Left ventricle myocardium inferior (tissue), 1 donor: ENCODE measurements around the gene ATP8B1. TPM values are rescaled to one million over a fixed set of nuclear protein-coding genes. Genes with fewer than 3 reads are reported as not detected.
"Not testable (repeated sequence)": the region's sequence is repeated elsewhere in the genome, so short reads cannot be mapped to it uniquely, and the experiment has no call there.

Experiments used
- DNase-seq: peaks from one replicate; pipeline ENCODE4 v3.0.0-alpha.2; 2020
- H3K27ac ChIP-seq: fragments of 200-600 bp; replicated peaks from 2 replicates; pipeline ENCODE4 v1.8.0; 2021
- H3K27me3 ChIP-seq: fragments of 200-600 bp; 2 replicates; pipeline ENCODE4 v1.8.0; 2021; ENCODE audit warnings: low read depth
- H3K36me3 ChIP-seq: fragments of 200-600 bp; 2 replicates; pipeline ENCODE4 v1.8.0; 2021
- H3K4me1 ChIP-seq: fragments of 200-600 bp; 2 replicates; pipeline ENCODE4 v1.8.0; 2021
- H3K4me3 ChIP-seq: fragments of 200-600 bp; 2 replicates; pipeline ENCODE4 v1.8.0; 2021; ENCODE audit warnings: mild to moderate bottlenecking, moderate library complexity
- H3K9me3 ChIP-seq: fragments of 200-600 bp; replicated peaks from 2 replicates; pipeline ENCODE4 v1.8.0; 2021
- CTCF ChIP-seq: fragments of 200-600 bp; IDR thresholded peaks from 2 replicates; pipeline ENCODE4 v1.8.0; 2021; ENCODE audit warnings: antibody characterized with exemption, mild to moderate bottlenecking, borderline replicate concordance
- intact Hi-C: fragments of 100-400 bp; cut with micrococcal nuclease; formaldehyde crosslinking; loops from one replicate; pipeline ENCODE4 v1.11.0; 2022
- total RNA-seq: library from RNA; stranded (reverse); fragmentation: NEBNext Ultra II Directional; extraction: Animal tissue kit (Norgen Biotek cat#: 25700); gene quantifications from one replicate; pipeline ENCODE4 v1.2.1, GENCODE V29; 2021
- donor health status: DM: no; HTN: yes; CAD: no; lungs with severe emphysema.

The ATP8B1 gene
- total RNA-seq, 1 donor from 2014 or later, result 8.6 TPM

- no peak for DNase-seq
- peaks cover 15% of the 10 kb centered on the region for H3K36me3 ChIP-seq
- H3K4me1 ChIP-seq, result peaks cover 11% of the 10 kb centered on the region
- H3K27ac ChIP-seq, result no peak overlapping the region
- no peak overlapping the region for H3K4me3 ChIP-seq
- H3K9me3 ChIP-seq, result no peaks in the 10 kb centered on the region
- H3K27me3 ChIP-seq, result no peaks in the 10 kb centered on the region
- intact Hi-C loops, result no loop called here
- no peak for TF ChIP-seq CTCF
Observed at GRCh38 chr18:57733861-57734260, 69.3 kb downstream of the ATP8B1 start.

GRCh38 chr18:57730146-57730545, 73.0 kb downstream of the ATP8B1 start:
- Histone ChIP-seq H3K4me1 (peaks cover 14% of the 10 kb centered on the region), H3K4me3 (no peak overlapping the region), H3K27me3 (no peaks in the 10 kb centered on the region), H3K27ac (no peak overlapping the region), H3K9me3 (peaks cover 6% of the 10 kb centered on the region), H3K36me3 (peaks cover 33% of the 10 kb centered on the region)
- no peak for TF ChIP-seq CTCF
- DNase-seq, result no peak
- intact Hi-C loops, result no loop called here

GRCh38 chr18:57728941-57729511, 74.1 kb downstream of the ATP8B1 start:
- peaks cover 7% of the 10 kb centered on the region for H3K9me3 ChIP-seq
- DNase-seq, result no peak
- no peak overlapping the region for H3K27ac ChIP-seq
- intact Hi-C loops, result no loop called here
- H3K4me3 ChIP-seq, result no peak overlapping the region
- H3K27me3 ChIP-seq, result no peaks in the 10 kb centered on the region
- no peak for TF ChIP-seq CTCF
- peaks cover 33% of the 10 kb centered on the region for H3K36me3 ChIP-seq
- H3K4me1 ChIP-seq, result peaks cover 14% of the 10 kb centered on the region

- no peak for DNase-seq
- no peak for TF ChIP-seq CTCF
- H3K4me1 ChIP-seq, result peaks cover 14% of the 10 kb centered on the region
- no peak overlapping the region for H3K4me3 ChIP-seq
- H3K9me3 ChIP-seq, result peaks cover 7% of the 10 kb centered on the region
- intact Hi-C loops, result no loop called here
- H3K36me3 ChIP-seq, result peaks cover 33% of the 10 kb centered on the region
- no peaks in the 10 kb centered on the region for H3K27me3 ChIP-seq
- H3K27ac ChIP-seq, result peak overlapping the region; percentile 46
Observed at GRCh38 chr18:57727952-57728807, 74.9 kb downstream of the ATP8B1 start.

GRCh38 chr18:57719211-57719935, 83.7 kb downstream of the ATP8B1 start:
- H3K4me3 ChIP-seq, H3K36me3 ChIP-seq, H3K27ac ChIP-seq, H3K27me3 ChIP-seq, intact Hi-C loops, H3K4me1 ChIP-seq, DNase-seq: not testable (repeated sequence)
- H3K9me3 ChIP-seq, result peaks cover 13% of the 10 kb centered on the region
